IPS-18a (cell line): ENCODE measurements around the gene SLC15A3.

Experiments
- H3K27ac ChIP-seq: one replicate; pipeline ENCODE4 v1.5.1; 2013; ENCODE audit warnings: low read length
- H3K27me3 ChIP-seq: one replicate; pipeline ENCODE4 v1.6.1; 2013; ENCODE audit warnings: mild to moderate bottlenecking, low read length; ENCODE audit not compliant: control insufficient read depth, insufficient read depth
- H3K36me3 ChIP-seq: one replicate; pipeline ENCODE4 v1.6.1; 2013; ENCODE audit warnings: low read depth, low read length; ENCODE audit not compliant: control insufficient read depth
- H3K4me1 ChIP-seq: one replicate; pipeline ENCODE4 v1.6.1; 2013; ENCODE audit warnings: low read depth, low read length; ENCODE audit not compliant: control insufficient read depth
- H3K4me3 ChIP-seq: one replicate; pipeline ENCODE4 v1.5.1; 2013; ENCODE audit warnings: low read length
- H3K9ac ChIP-seq: one replicate; pipeline ENCODE4 v1.6.1; 2013; ENCODE audit warnings: mild to moderate bottlenecking, low read length, moderate library complexity
- H3K9me3 ChIP-seq: one replicate; pipeline ENCODE4 v1.6.1; 2013; ENCODE audit warnings: low read depth, low read length; ENCODE audit not compliant: control insufficient read depth

Gene SLC15A3

GRCh38 chr11:60954421-60954820 lies 2.4 kb upstream of the SLC15A3 start:
- no peaks in the 10 kb centered on the region for H3K36me3 ChIP-seq
- H3K27ac ChIP-seq, result no peak overlapping the region
- no peak overlapping the region for H3K4me3 ChIP-seq
- no peaks in the 10 kb centered on the region for H3K9me3 ChIP-seq
- peaks cover 23% of the 10 kb centered on the region for H3K27me3 ChIP-seq
- peaks cover 4% of the 10 kb centered on the region for H3K4me1 ChIP-seq
- H3K9ac ChIP-seq, result no peak overlapping the region

- Histone ChIP-seq H3K27me3 (peaks cover 23% of the 10 kb centered on the region), H3K4me1 (peaks cover 4% of the 10 kb centered on the region), H3K4me3 (no peak overlapping the region), H3K9me3 (no peaks in the 10 kb centered on the region), H3K9ac (no peak overlapping the region), H3K36me3 (no peaks in the 10 kb centered on the region), H3K27ac (no peak overlapping the region)
Observed at GRCh38 chr11:60953781-60954180, 1.8 kb upstream of the SLC15A3 start.

GRCh38 chr11:60952742-60953170 lies 780 bp upstream of the SLC15A3 start:
- Histone ChIP-seq H3K4me3 (peak overlapping the region; percentile 42), H3K9me3 (no peaks in the 10 kb centered on the region), H3K36me3 (no peaks in the 10 kb centered on the region), H3K9ac (no peak overlapping the region), H3K4me1 (peaks cover 4% of the 10 kb centered on the region), H3K27me3 (peaks cover 23% of the 10 kb centered on the region), H3K27ac (no peak overlapping the region)

GRCh38 chr11:60951606-60951903 lies 421 bp downstream of the SLC15A3 start:
- no peaks in the 10 kb centered on the region for H3K9me3 ChIP-seq
- peak overlapping the region; percentile 42 for H3K4me3 ChIP-seq
- H3K9ac ChIP-seq, result no peak overlapping the region
- H3K27me3 ChIP-seq, result peaks cover 23% of the 10 kb centered on the region
- no peaks in the 10 kb centered on the region for H3K36me3 ChIP-seq
- H3K4me1 ChIP-seq, result peaks cover 4% of the 10 kb centered on the region
- no peak overlapping the region for H3K27ac ChIP-seq

- Histone ChIP-seq H3K27ac (no peak overlapping the region), H3K9me3 (no peaks in the 10 kb centered on the region)
Observed at GRCh38 chr11:60950933-60951605, 907 bp downstream of the SLC15A3 start.

GRCh38 chr11:60950024-60950423 lies 2.0 kb downstream of the SLC15A3 start:
- Histone ChIP-seq H3K9me3 (no peaks in the 10 kb centered on the region), H3K4me1 (peaks cover 4% of the 10 kb centered on the region)

More at GRCh38 chr11:60950933-60951605, 907 bp downstream of the SLC15A3 start:
- peaks cover 4% of the 10 kb centered on the region for H3K4me1 ChIP-seq
- H3K9ac ChIP-seq, result no peak overlapping the region
- peak overlapping the region; percentile 53 for H3K4me3 ChIP-seq
- H3K27me3 ChIP-seq, result peaks cover 23% of the 10 kb centered on the region
- H3K36me3 ChIP-seq, result no peaks in the 10 kb centered on the region

GRCh38 chr11:60948250-60948649 lies 3.7 kb downstream of the SLC15A3 start:
- Histone ChIP-seq H3K27me3 (peaks cover 23% of the 10 kb centered on the region), H3K9me3 (no peaks in the 10 kb centered on the region), H3K27ac (no peak overlapping the region), H3K4me1 (peaks cover 4% of the 10 kb centered on the region), H3K4me3 (no peak overlapping the region), H3K9ac (no peak overlapping the region), H3K36me3 (no peaks in the 10 kb centered on the region)

More at GRCh38 chr11:60950024-60950423, 2.0 kb downstream of the SLC15A3 start:
- Histone ChIP-seq H3K4me3 (peak overlapping the region; percentile 53), H3K27ac (no peak overlapping the region), H3K9ac (no peak overlapping the region), H3K36me3 (no peaks in the 10 kb centered on the region), H3K27me3 (peaks cover 23% of the 10 kb centered on the region)

GRCh38 chr11:60947700-60948099 lies 4.3 kb downstream of the SLC15A3 start:
- H3K27me3 ChIP-seq, result peaks cover 22% of the 10 kb centered on the region
- peaks cover 4% of the 10 kb centered on the region for H3K4me1 ChIP-seq
- no peak overlapping the region for H3K4me3 ChIP-seq
- H3K9me3 ChIP-seq, result no peaks in the 10 kb centered on the region
- H3K27ac ChIP-seq, result no peak overlapping the region
- H3K9ac ChIP-seq, result no peak overlapping the region
- H3K36me3 ChIP-seq, result no peaks in the 10 kb centered on the region

- H3K27me3 ChIP-seq, result peaks cover 16% of the 10 kb centered on the region
- H3K4me3 ChIP-seq, result no peak overlapping the region
- no peak overlapping the region for H3K9ac ChIP-seq
- no peaks in the 10 kb centered on the region for H3K4me1 ChIP-seq
- no peak overlapping the region for H3K27ac ChIP-seq
- no peaks in the 10 kb centered on the region for H3K9me3 ChIP-seq
- H3K36me3 ChIP-seq, result no peaks in the 10 kb centered on the region
Observed at GRCh38 chr11:60946601-60947264, 5.2 kb downstream of the SLC15A3 start.

GRCh38 chr11:60945295-60945667 lies 6.7 kb downstream of the SLC15A3 start:
- Histone ChIP-seq H3K4me3 (no peak overlapping the region), H3K36me3 (no peaks in the 10 kb centered on the region), H3K27me3 (peaks cover 8% of the 10 kb centered on the region), H3K27ac (no peak overlapping the region), H3K9me3 (no peaks in the 10 kb centered on the region), H3K4me1 (no peaks in the 10 kb centered on the region), H3K9ac (no peak overlapping the region)

GRCh38 chr11:60944490-60945294 lies 7.3 kb downstream of the SLC15A3 start:
- no peaks in the 10 kb centered on the region for H3K9me3 ChIP-seq
- no peak overlapping the region for H3K9ac ChIP-seq
- H3K27ac ChIP-seq, result no peak overlapping the region
- H3K4me1 ChIP-seq, result no peaks in the 10 kb centered on the region
- H3K27me3 ChIP-seq, result peaks cover 3% of the 10 kb centered on the region
- H3K4me3 ChIP-seq, result no peak overlapping the region
- no peaks in the 10 kb centered on the region for H3K36me3 ChIP-seq
